GM21360 (cell line): Measurements from ENCODE around the gene KRT86.
"Not testable (repeated sequence)": the region's sequence is repeated elsewhere in the genome, so short reads cannot be mapped to it uniquely, and the experiment has no call there.

Experiments used
- ATAC-seq: cut with Tn5 transposase; IDR thresholded peaks from one replicate; pipeline ENCODE4 v1.9.1; 2021; ENCODE audit warnings: mild to moderate bottlenecking, moderate library complexity; ENCODE audit not compliant: unreplicated experiment

Gene KRT86

DNA sequence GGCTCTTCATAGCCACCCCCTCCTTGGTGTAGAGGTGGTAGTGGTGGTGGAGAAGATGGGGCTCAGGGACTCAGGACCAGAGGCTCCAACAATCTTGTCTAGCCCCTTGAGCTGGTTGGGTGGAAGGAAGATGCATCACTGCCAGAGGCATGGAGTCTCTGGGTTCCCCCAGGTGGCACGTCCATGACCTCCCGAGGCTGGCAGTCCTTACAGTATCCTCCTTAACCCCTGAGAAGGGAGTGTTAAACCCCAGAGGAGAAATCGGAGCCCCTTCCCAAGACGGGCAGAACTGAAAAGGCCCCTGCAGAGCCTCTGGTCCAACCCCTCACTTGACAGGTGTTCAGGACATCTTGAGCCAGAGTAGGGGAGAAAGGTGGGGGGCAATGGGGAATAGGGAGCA, 37.6 kb downstream of the KRT86 start:
- ATAC-seq = no peak

DNA sequence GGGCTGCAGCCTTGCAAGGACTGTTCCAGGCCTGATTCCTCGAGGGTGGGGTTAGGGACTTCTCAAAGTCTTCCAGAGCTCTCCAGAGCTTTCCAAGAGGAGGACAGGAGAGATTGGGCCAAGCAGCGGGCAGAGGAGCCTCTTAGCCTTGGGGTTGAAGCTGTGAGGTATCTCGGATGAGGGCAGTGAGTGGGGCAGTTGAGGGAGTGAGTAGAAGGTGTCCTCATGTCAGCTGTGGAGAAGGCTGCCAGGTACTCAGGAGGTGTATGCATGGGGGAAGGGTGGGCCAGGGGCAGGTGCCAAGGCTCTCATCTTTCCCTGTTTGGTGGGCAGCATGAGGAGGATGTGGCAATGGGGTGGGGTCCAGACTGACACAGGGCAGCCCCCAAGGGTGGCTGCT, 39.0 kb downstream of the KRT86 start:
- ATAC-seq = no peak

DNA sequence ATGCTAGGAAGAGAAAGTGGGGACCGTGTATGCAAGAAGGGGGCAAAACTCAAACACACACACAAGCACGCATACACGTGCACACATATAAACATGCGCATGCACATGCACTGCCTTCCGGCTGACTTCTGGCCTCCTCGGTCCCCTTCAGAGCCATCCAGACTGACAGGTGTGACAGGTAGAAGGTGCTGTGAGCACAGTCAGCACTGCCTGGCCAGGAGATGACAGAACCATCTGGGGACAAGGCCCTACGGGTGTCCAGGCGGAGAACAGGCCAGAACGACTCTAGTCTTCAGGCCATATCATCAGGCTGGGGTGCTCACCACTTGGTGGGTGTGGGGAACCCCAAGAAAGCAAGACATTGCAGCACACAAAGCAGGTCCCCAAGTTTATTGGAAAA, 39.5 kb downstream of the KRT86 start:
- no peak for ATAC-seq

DNA sequence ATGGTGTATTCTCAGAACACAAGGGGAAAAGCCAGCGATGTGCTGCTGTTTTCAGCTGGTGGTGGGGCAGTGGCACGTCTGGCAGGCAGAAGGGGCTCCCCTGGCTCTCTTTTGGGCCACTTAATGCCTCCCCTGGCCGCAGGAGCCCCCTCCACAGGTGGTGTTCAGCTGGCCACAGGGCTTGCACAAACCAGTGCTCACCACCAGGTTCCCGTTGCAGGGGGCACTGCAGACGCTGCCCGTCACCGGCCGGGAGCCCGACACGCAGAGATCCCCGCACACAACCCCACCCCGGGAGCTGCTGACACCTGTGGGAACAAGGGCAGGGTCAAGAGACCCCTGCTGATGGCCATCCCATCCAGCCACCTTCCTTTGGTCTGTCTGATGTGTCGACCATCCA, 40.1 kb downstream of the KRT86 start:
- no peak for ATAC-seq

DNA sequence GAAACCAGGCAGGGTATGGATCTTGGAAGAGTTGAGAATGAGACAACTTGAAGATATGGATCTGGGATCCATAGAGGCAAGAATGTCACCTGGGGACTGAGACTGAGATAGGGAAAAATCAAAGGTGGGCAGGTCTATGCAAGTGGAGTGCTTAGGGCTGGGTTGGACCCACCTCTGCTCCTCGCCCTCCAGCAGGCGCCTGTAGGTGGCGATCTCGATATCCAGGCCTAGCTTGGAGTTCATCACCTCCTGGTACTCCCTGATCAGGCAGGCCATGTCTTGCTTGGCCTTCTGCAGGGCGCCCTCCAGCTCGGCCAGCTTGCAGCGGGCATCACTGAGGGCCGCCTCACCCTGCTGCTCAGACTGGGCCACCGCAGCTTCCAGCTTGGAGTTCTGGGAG, 41.3 kb downstream of the KRT86 start:
- not testable (repeated sequence) for ATAC-seq

DNA sequence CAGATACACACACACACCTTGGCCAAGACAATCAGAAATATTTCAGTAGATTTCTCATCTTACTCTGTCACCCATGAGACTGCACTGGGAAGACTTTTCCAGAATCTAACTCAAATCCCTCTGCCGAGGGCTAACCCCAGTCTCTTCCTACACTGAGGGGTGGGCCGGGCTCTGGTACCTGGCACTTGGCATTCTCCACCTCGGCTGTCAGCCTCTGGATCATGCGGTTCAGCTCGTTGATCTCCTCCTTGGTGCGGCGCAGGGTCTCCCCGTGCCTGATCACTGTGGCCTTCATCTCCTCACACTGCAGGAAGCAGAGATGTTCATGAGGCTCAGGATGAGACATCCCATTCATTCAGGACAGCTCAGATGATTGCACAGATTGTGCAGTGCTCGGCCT, 41.8 kb downstream of the KRT86 start:
- no peak for ATAC-seq

DNA sequence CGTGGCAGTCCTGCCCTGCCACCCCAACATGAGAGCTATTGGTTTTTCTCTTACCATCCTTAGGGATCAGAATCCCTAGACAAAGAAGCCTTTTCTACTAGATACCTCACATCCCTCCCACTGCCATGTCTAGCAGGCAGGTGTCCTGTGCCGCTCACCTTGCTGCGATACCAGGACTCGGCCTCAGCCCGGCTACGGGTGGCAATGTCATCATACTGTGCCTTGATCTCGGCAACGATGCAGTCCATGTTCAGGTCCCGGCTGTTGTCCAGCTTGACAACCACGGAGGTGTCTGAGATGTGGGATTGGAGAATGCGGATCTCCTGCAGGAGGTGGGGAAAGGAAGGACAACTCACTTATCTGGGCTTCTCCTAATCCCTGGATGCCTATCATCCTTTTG, 42.3 kb downstream of the KRT86 start:
- ATAC-seq = no peak

DNA sequence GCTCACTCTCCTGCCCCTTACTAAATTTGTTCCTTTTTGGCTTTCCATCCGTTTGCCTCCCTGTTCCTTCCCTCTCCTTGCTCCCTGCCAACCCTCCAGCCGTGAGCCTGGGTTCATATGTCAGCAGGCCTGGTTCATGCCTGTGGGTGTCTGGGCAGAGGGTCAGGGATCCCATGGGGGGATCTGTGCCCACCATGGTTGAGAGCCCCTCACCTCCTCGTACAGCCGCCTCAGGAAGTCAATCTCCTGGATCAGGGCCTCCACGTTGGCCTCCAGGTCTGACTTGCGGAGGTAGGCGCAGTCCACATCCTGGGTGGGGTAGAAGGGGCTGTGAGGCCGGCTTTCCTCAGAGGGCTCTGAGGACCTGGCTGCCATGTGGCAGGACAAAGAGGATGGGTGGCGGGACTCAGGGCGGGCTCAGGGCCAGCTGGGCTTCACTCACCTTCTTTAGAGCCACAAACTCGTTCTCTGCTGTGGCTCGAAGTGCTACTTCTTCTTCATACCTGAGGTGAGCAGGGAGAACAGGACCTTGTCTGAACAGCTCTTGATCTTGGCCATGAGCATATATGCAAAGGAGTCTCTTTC, 43.1 kb downstream of the KRT86 start:
- no peak for ATAC-seq

DNA sequence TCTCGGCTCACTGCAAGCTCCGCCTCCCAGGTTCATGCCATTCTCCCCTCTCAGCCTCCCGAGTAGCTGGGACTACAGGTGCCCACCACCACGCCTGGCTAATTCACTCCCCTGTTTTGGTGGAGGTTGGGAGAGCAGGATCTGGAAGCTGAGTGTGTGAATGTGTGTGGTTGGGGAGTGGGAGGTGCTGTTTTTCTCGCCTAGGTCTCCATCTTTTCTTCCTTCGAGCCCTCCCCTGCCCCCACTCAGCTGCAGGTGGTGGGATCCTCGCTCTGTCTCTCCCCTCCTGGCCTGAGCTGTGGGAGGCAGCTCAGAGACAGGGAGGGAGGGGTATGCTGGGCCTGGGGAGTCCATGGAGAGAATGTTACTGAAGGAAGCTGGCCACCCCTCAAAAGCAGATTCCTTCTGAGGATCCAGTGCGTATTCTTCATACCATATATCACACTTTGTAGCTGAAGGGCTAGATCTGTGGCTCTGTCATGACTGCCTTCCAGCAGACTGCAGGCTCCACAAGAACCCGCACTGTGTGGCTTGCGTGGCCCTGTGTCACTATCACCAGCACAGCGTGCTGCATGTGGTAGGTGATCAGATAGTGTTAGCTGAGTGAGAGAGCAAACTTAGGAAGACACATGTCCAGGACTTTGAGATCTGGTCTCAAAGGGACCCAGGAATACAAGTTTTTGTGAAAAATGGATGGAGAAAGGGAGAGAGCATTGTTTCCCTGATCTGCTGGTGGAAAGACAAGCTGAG, 44.0 kb downstream of the KRT86 start:
- no peak for ATAC-seq

DNA sequence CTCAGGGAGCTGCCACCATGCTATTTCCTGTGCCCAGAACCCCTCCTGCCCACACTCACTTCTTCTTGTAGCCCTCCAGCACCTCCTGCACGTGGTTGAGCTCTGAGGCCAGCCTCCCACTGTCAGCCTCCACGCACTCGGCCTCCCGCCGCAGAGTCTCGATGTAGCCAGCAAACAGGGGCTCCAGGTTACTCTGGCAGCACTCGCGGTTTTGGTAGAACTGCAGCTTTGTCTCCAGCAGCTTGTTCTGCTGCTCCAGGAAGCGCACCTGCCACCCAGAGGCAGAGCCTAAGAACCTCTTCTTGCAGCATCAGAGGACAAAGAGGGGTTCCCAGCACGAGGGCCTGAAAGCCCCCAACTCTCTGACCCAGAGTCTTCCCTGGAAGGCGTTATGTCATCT, 44.7 kb downstream of the KRT86 start:
- no peak for ATAC-seq

DNA sequence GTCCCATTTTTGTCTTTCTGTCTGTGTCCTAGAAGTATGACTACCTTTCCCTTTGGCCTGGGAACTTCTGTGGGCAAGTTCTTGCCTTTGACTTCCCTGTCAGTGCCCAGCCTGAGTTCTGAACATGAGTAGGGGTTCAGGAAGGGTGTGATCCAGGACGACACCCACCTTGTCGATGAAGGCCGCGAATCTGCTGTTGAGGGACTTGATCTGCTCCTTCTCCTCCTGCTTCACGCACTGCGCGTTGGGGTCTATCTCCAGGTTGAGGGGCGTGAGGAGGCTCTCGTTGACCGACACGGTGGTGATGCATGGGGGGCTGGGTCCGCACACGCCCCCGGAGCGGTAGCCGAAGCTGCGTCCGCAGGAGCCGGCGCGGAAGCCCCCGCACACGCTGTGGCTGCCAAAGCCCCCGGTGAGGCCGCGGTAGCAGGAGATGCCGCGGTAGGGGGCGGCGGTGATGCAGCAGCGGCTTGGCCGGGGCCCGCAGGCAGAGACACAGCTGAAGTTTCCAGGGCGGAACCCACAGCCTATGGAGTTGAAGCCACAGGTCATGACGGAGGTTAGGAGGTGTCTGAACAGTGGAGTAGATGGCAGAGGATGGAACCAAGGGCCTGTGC, 46.4 kb downstream of the KRT86 start, which contains the start of gene KRT83:
Gene KRT83, minus strand, starts transcription at position 615 of the 617 bp plus-strand sequence. Its CDS starts 63 bp downstream, at position 552.
- ATAC-seq = no peak

DNA sequence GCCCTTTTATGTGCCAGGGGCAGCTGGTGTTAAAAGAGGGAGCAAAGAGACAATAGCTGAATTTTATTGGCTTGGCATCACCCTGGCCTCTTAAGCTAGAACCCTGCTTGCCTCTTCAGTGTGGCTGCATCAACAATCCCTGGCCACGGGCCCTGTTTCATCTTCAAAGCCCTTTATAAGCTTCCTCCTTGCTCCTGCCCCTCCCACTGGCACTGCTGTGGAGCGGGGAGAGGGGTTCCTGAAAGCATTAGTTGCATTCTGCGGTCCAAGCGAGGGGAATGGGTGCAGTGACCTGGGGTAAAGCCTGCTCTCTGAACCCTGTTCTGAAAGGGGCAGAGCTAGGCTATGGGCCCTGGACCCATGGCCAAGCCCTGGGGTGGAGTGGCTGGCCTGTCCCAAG, 47.0 kb downstream of the KRT86 start:
- ATAC-seq = no peak

DNA sequence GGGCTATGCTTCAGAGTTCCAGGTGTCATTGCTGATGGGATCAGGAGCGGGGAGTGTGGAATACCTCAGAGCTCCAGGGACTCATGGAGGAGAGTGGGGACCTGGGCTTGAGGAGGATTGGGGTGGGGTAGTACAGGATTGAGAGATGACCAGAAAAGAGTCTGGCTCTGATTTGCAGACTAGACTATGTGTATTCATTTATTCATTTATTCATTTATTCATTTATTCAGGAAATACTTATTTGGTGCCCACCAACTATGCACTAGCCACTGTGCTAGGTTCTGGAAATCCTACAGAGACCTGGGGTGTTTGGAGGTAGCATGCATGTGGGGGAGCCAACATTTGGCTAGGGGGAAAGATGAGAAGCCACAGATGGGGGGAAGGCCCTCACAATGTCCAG, 47.6 kb downstream of the KRT86 start:
- no peak for ATAC-seq

DNA sequence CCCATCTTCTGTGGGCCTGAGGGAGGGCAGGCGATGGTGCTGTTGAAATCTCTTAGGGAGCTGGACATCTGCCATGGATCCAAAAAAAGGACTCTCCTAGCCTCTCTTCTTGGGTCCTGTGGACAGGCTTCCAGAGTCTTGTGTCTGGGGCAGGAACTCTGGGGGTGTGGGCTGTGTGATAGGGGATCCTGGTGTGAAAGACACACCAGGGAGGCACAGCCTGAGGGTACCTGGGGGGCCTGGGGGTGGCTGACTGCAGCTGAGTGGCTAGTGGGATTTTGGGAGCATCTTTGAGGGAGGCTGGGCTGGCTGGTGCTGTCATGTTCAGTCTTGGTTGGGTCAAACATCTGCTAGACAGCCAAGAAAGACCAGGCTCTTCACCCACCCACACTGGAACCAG, 48.6 kb downstream of the KRT86 start:
- no peak for ATAC-seq

DNA sequence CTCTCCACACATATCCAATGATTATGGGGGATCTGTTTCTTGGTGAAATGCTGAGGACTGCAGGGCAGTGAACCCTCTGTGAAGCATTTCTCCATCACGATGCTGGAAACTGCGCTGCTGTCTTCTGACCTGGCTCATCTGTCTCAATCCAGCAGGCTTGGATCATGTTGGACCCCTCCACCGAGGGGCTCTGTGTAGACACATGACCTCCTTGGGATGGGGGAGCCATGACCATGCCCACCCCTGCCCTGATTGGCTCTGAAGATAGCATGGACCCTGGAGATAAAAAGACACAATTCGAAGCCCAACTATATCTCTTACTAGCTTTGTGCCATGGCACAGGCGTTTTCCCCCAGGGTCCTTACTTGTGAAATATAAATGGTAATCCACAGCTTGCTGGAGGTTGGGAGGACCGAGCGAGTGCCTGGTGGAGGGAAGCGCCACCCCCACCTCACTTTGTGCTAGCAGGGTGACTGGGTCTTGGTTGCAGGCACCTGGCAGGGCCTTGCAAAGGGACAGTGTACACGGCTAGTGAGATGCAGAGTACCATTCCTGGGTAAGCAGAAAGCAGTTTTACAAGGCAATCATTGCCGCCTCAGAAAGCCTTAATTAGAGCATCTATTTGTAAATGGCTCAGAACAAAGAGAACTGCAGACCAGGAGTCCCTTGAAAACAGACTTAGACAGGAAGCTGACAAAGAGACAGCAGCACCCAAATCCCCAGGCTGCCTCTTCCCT, 49.1 kb downstream of the KRT86 start:
- ATAC-seq = no peak

DNA sequence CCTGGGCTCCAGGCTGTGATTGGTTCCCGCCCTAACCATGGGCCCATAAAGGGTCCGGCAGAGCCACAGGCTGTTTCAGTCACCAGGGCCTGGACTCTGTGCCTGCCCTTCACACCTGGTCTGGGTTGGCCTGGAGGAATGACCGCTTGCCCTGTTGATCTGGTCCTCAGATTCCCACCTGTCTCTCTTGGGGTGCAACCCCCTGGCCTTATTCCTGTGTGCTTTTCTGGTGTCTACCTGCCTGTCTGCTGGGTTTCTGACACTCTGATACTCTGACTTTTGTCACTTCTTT, 49.7 kb downstream of the KRT86 start:
- ATAC-seq = no peak

DNA sequence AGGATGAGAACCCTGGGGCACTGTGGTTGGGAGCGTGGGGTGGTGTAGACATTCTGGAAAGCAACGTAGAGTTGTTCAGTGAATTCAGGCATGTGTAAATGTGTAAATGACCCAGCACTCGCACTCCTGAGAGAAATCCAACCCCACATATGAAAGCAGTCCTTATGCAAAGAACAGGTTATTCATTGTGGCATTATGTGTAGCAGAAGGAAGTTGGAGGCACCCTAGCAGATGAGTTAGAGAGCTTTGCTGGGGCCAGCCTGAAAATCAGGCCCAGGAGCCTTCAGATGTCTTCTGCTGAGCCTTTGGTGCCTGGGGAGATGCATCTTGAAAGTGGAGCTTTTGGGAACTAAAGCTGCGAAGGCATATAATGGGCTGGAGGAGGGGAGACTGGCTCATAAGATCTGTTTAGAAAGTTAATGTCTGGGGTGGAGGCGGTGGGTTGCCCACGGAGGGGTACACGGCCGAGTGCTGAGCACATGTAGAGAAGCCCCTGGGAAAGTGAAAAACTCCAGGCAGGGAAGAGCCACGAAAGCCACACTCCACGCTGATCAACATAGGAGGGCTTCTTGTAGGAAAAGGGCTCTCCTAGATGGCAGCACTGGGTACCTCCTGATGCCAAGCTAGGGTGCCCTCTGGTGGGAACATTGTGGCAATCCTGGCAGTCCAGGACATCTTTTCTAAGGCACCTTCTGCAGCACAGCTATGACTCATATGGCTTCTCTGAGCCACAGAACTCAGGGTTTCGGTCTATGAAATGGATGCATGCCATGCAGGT, 52.8 kb downstream of the KRT86 start:
- peak; percentile 81 for ATAC-seq

DNA sequence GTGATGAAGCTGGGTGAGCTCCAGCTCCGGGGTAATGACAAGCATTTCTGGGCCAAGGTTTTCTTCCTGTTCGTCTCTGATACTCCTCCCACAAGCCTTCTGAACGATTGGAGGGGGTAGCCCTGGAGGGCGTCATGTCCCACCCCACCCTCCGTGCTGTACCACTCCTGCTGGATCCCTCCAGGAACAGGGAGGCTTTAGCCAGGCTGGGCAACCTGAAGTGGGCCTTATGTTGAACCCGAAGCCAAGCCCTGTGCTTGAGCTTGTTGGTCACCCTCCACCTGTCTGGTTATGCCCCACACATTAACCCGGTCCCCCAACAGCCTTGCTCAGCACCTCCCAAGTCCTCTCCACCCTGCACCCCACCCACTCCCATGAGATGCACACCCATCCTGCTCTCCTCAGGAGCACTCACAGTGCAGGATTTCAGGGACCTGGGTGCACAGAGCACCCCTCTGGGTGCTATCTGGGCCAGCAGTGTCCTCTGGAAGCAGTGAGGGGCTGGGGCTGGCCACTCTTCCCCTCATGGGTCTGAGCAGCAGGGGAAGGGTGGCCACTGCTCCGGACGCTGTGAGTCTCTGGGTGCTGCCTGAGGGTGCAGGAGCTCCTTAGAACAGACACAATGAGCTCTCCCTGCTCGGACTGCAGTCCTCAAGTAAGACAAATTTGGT, 53.5 kb downstream of the KRT86 start:
- no peak for ATAC-seq

DNA sequence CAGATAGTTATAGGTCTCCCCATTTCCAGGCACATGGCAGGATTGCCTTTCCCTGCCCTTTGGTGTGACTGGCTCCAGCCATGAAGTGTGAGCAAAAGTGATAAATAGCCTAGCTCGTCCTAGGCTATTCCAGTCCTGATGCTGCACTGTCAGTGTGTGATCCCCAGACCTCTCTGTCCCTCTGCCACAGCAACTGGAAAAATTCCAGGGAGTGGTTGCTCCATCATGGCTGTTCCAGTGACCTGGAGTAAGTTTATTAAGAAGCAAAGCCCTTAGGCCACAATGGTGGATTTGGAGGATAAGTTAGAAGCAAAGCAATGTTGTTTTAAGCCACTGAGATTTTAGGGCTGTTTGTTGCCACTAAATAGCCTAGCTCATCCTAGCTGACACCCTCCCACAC, 56.6 kb downstream of the KRT86 start:
- no peak for ATAC-seq

DNA sequence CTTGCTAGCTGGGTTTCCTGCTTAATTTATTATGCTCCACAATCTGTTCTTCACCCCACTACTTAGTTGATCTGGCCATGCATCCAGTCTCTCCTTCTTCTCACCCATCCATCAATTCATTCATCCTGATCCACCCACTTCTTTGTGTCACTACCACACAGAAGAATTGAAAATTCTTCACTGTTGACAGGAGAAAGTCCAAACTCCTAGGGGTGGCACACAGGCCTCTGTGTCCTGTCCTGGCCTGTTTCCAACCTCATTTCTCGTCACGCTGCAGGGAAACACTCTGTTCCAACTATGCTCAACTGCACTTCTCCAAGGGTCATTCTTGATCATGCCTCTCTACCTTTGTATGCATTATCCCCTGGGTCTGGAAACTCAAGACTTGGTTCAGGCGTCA, 57.4 kb downstream of the KRT86 start:
- ATAC-seq = no peak

DNA sequence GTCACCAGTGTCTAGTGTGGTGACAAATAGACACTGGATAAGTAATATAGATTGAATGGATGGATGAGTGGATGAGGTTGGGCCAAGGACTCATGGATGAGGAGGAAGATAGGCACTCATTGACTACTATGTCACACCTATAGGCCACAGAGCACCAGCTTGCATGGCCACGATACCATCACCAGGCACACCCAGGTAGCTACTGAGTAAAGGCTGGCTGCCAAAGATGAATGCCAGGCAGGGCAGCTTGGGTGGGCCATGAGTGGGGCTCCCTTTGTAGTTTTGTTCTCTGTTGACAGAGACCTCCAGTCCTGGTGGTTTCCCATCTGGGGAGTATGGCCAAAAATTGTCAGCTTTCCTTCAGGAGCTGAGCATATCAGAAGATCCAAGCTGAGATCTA, 57.9 kb downstream of the KRT86 start:
- ATAC-seq = no peak
